Measurements from ENCODE around the gene PSD4. TPM values are rescaled to one million over a fixed set of nuclear protein-coding genes. Genes with fewer than 3 reads are reported as not detected.

Gene PSD4
- total and polyA plus RNA-seq, 10 of the 15 experiments (the other 5 are each of a cell fraction or from before 2014, with no cell fraction given): 0.68 to 114 (median 35.1) TPM

GRCh38 chr2:113216321-113216720, 42.5 kb downstream of the PSD4 start:
- Histone ChIP-seq H3K36me3 (ENCODE audit: control insufficient read depth in 2 of 2, insufficient read depth in 2 of 2, low read length in 1 of 2) (no peaks in the 10 kb centered on the region), H3K27ac (ENCODE audit: control insufficient read depth, insufficient read depth) (no peak overlapping the region), H3K9ac (ENCODE audit: control insufficient read depth, insufficient read depth, low read length) (no peak overlapping the region), H3K9me3 (replicated peaks; ENCODE audit: control insufficient read depth, insufficient read depth, low read length) (no peaks in the 10 kb centered on the region), H3K4me2 (ENCODE audit: control insufficient read depth, insufficient read depth) (no peak overlapping the region), H3K27me3 (replicated peaks in 1 of 2; ENCODE audit: control insufficient read depth in 2 of 2, insufficient read depth in 2 of 2, low read length in 1 of 2) (no peaks in the 10 kb centered on the region; a peak in 1 of 4 replicates), H3K79me2 (ENCODE audit: control insufficient read depth, insufficient read depth, low read length) (no peaks in the 10 kb centered on the region), H2AFZ (ENCODE audit: control insufficient read depth, low read depth, low read length) (no peak overlapping the region), H3K4me3 (no peak overlapping the region), H4K20me1 (ENCODE audit: control insufficient read depth, insufficient read depth) (no peaks in the 10 kb centered on the region), H3K4me1 (ENCODE audit: control insufficient read depth, insufficient read depth, low read length) (peaks cover 5% of the 10 kb centered on the region; the same call in 1 of the 2 replicates)
- ChIA-PET RAD21 (ENCODE audit: unreplicated experiment) (interaction anchor here (1.9 kb wide), 1 partner anchor 78 kb away, joined by 8 read pairs; no protein-coding TSS in a partner anchor), CTCF (interaction anchor here (0.8 to 1.9 kb wide), 5 partner anchors 12 to 79 kb away, joined by 3 to 20 read pairs (median 6); no protein-coding TSS in a partner anchor), POLR2A (interaction anchor here (0.6 kb wide), 1 partner anchor 174 kb away, joined by 4 read pairs; no protein-coding TSS in a partner anchor), SMC1A (ENCODE audit: uncharacterized antibody, unreplicated experiment) (interaction anchor here (0.9 to 2.4 kb wide), 4 partner anchors 12 to 75 kb away, joined by 3 to 11 read pairs (median 4); no protein-coding TSS in a partner anchor)
- no peak for FAIRE-seq
- DNase-seq (ENCODE audit: low read depth, low spot score): no peak
- intact Hi-C loops (cut with micrococcal nuclease; ENCODE audit: unreplicated experiment): no loop called here
- WGBS (ENCODE audit: insufficient coverage, insufficient replicate concordance, low lambda C conversion rate, missing lambda C conversion rate): 27% methylated on average over 2 of the region's 2 CpGs
- BruUV-seq (replicated peaks): no TSS peak
- in situ Hi-C loops (cut with MboI): no loop called here
- ATAC-seq: no peak
- TF ChIP-seq RELA (IDR thresholded peaks at IDR 0.05; ENCODE audit: borderline replicate concordance, partially characterized antibody): no peak
- TF ChIP-seq JUND (IDR thresholded peaks at IDR 0.05; ENCODE audit: low read depth, low read length): no peak
- no peak for TF ChIP-seq HCFC1 (IDR thresholded peaks at IDR 0.05; ENCODE audit: low read length)
- TF ChIP-seq ASH2L (IDR thresholded peaks at IDR 0.05; ENCODE audit: borderline replicate concordance, low read depth): no peak
- no peak for TF ChIP-seq EZH2 (IDR thresholded peaks at IDR 0.05; ENCODE audit: borderline replicate concordance, control insufficient read depth, low read depth, low read length)
- TF ChIP-seq, protein P1, sequence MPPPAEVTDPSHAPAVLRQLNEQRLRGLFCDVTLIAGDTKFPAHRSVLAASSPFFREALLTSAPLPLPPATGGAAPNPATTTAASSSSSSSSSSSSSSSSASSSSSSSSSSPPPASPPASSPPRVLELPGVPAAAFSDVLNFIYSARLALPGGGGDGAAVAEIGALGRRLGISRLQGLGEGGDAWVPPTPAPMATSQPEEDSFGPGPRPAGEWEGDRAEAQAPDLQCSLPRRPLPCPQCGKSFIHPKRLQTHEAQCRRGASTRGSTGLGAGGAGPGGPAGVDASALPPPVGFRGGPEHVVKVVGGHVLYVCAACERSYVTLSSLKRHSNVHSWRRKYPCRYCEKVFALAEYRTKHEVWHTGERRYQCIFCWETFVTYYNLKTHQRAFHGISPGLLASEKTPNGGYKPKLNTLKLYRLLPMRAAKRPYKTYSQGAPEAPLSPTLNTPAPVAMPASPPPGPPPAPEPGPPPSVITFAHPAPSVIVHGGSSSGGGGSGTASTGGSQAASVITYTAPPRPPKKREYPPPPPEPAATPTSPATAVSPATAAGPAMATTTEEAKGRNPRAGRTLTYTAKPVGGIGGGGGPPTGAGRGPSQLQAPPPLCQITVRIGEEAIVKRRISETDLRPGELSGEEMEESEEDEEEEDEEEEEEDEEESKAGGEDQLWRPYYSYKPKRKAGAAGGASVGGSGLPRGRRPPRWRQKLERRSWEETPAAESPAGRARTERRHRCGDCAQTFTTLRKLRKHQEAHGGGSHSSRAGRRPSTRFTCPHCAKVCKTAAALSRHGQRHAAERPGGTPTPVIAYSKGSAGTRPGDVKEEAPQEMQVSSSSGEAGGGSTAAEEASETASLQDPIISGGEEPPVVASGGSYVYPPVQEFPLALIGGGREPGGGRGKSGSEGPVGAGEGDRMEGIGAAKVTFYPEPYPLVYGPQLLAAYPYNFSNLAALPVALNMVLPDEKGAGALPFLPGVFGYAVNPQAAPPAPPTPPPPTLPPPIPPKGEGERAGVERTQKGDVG (CRISPR knock-in tag; IDR thresholded peaks at IDR 0.05): no peak
- no peak for TF ChIP-seq NKRF (conservative IDR thresholded peaks at IDR 0.05)
- TF ChIP-seq, protein P2, sequence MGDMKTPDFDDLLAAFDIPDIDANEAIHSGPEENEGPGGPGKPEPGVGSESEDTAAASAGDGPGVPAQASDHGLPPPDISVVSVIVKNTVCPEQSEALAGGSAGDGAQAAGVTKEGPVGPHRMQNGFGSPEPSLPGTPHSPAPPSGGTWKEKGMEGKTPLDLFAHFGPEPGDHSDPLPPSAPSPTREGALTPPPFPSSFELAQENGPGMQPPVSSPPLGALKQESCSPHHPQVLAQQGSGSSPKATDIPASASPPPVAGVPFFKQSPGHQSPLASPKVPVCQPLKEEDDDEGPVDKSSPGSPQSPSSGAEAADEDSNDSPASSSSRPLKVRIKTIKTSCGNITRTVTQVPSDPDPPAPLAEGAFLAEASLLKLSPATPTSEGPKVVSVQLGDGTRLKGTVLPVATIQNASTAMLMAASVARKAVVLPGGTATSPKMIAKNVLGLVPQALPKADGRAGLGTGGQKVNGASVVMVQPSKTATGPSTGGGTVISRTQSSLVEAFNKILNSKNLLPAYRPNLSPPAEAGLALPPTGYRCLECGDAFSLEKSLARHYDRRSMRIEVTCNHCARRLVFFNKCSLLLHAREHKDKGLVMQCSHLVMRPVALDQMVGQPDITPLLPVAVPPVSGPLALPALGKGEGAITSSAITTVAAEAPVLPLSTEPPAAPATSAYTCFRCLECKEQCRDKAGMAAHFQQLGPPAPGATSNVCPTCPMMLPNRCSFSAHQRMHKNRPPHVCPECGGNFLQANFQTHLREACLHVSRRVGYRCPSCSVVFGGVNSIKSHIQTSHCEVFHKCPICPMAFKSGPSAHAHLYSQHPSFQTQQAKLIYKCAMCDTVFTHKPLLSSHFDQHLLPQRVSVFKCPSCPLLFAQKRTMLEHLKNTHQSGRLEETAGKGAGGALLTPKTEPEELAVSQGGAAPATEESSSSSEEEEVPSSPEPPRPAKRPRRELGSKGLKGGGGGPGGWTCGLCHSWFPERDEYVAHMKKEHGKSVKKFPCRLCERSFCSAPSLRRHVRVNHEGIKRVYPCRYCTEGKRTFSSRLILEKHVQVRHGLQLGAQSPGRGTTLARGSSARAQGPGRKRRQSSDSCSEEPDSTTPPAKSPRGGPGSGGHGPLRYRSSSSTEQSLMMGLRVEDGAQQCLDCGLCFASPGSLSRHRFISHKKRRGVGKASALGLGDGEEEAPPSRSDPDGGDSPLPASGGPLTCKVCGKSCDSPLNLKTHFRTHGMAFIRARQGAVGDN (IDR thresholded peaks at IDR 0.05): no peak
- TF ChIP-seq BACH1 (IDR thresholded peaks at IDR 0.05; ENCODE audit: borderline replicate concordance): no peak
- no peak for TF ChIP-seq SPI1 (IDR thresholded peaks at IDR 0.05; ENCODE audit: borderline replicate concordance, insufficient read depth, low read depth, low read length)
- TF ChIP-seq CREB1 (IDR thresholded peaks at IDR 0.05; ENCODE audit: low read depth): no peak
- TF ChIP-seq BRCA1 (IDR thresholded peaks at IDR 0.05; ENCODE audit: low read depth, low read length): no peak
- no peak for TF ChIP-seq ATF7 (IDR thresholded peaks at IDR 0.05; ENCODE audit: low read depth)
- TF ChIP-seq CBX3 (IDR thresholded peaks at IDR 0.05; ENCODE audit: borderline replicate concordance, low read depth): no peak
- TF ChIP-seq NR2F1 (conservative IDR thresholded peaks at IDR 0.05): no peak
- no peak for TF ChIP-seq TCF3 (IDR thresholded peaks at IDR 0.05; ENCODE audit: borderline replicate concordance, insufficient read depth, low read depth, low read length)

All from GM12878 (cell line).